ENCODE measurements around the gene DEXI.

The DEXI gene

GRCh38 chr16:10923146-10923649 lies 19.1 kb downstream of the DEXI start:
- in situ Hi-C loops (cut with MboI; ENCODE audit: low sequenced_read_pairs, unreplicated experiment) = no loop called here
- DNase-seq (ENCODE audit: low spot score) = no peak
- no peak for TF ChIP-seq CTCF (IDR thresholded peaks at IDR 0.05; ENCODE audit: borderline replicate concordance, control extremely low read depth, extremely low read depth, insufficient read depth, missing control alignments)

- no peak for TF ChIP-seq CTCF (IDR thresholded peaks at IDR 0.05; ENCODE audit: borderline replicate concordance, control extremely low read depth, extremely low read depth, insufficient read depth, missing control alignments)
- no peak for DNase-seq (ENCODE audit: low spot score)
Measured at GRCh38 chr16:10922328-10923145, 19.7 kb downstream of the DEXI start.

GRCh38 chr16:10921536-10922327 lies 20.5 kb downstream of the DEXI start:
- in situ Hi-C loops (cut with MboI; ENCODE audit: low sequenced_read_pairs, unreplicated experiment) = no loop called here
- no peak for DNase-seq (ENCODE audit: low spot score)
- no peak for TF ChIP-seq CTCF (IDR thresholded peaks at IDR 0.05; ENCODE audit: borderline replicate concordance, control extremely low read depth, extremely low read depth, insufficient read depth, missing control alignments)

More at GRCh38 chr16:10922328-10923145, 19.7 kb downstream of the DEXI start:
- in situ Hi-C loops (cut with MboI; ENCODE audit: low sequenced_read_pairs, unreplicated experiment) = no loop called here

GRCh38 chr16:10920726-10921427 lies 21.4 kb downstream of the DEXI start:
- no peak for DNase-seq (ENCODE audit: low spot score)
- TF ChIP-seq CTCF (IDR thresholded peaks at IDR 0.05; ENCODE audit: borderline replicate concordance, control extremely low read depth, extremely low read depth, insufficient read depth, missing control alignments) = no peak
- in situ Hi-C loops (cut with MboI; ENCODE audit: low sequenced_read_pairs, unreplicated experiment) = no loop called here

GRCh38 chr16:10919003-10919351 lies 23.3 kb downstream of the DEXI start:
- no peak for DNase-seq (ENCODE audit: low spot score)
- in situ Hi-C loops (cut with MboI; ENCODE audit: low sequenced_read_pairs, unreplicated experiment) = loop anchor here (10.0 kb wide), 1 partner anchor 404 kb away; no protein-coding TSS in a partner anchor
- no peak for TF ChIP-seq CTCF (IDR thresholded peaks at IDR 0.05; ENCODE audit: borderline replicate concordance, control extremely low read depth, extremely low read depth, insufficient read depth, missing control alignments)
